ENCODE data around the gene C1orf159.

Gene C1orf159

GRCh38 chr1:1041873-1042272 lies 74.0 kb downstream of the C1orf159 start:
- TF ChIP-seq, protein P1, sequence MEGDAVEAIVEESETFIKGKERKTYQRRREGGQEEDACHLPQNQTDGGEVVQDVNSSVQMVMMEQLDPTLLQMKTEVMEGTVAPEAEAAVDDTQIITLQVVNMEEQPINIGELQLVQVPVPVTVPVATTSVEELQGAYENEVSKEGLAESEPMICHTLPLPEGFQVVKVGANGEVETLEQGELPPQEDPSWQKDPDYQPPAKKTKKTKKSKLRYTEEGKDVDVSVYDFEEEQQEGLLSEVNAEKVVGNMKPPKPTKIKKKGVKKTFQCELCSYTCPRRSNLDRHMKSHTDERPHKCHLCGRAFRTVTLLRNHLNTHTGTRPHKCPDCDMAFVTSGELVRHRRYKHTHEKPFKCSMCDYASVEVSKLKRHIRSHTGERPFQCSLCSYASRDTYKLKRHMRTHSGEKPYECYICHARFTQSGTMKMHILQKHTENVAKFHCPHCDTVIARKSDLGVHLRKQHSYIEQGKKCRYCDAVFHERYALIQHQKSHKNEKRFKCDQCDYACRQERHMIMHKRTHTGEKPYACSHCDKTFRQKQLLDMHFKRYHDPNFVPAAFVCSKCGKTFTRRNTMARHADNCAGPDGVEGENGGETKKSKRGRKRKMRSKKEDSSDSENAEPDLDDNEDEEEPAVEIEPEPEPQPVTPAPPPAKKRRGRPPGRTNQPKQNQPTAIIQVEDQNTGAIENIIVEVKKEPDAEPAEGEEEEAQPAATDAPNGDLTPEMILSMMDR (IDR thresholded peaks at IDR 0.05; ENCODE audit: control insufficient read depth, insufficient read depth, low read depth, low read length, missing control alignments) = no peak
- no peak for DNase-seq (ENCODE audit: low read depth)
- no peak overlapping the region for H3K4me3 ChIP-seq (ENCODE audit: control insufficient read depth, low read depth, low read length)

DNA sequence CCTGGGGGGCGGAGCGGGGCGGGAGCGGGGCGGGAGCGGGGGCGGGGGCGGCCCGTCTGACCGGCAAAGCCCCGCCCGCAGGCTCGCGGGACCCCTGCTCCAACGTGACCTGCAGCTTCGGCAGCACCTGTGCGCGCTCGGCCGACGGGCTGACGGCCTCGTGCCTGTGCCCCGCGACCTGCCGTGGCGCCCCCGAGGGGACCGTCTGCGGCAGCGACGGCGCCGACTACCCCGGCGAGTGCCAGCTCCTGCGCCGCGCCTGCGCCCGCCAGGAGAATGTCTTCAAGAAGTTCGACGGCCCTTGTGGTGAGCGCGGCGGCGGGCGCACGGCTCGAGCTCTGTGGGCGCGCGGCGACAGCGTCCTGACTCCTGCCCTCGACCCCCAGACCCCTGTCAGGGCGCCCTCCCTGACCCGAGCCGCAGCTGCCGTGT lies 74.8 kb downstream of the C1orf159 start:
- no peak for DNase-seq (ENCODE audit: low read depth)
- no peak overlapping the region for H3K4me3 ChIP-seq (ENCODE audit: control insufficient read depth, low read depth, low read length)
- TF ChIP-seq, protein P1 (IDR thresholded peaks at IDR 0.05; ENCODE audit: control insufficient read depth, insufficient read depth, low read depth, low read length, missing control alignments) = no peak

- DNase-seq (ENCODE audit: low read depth) = peak; percentile 28
- TF ChIP-seq, protein P1 (IDR thresholded peaks at IDR 0.05; ENCODE audit: control insufficient read depth, insufficient read depth, low read depth, low read length, missing control alignments) = no peak
- H3K4me3 ChIP-seq (ENCODE audit: control insufficient read depth, low read depth, low read length) = peak overlapping the region; percentile 40
Observed at GRCh38 chr1:1040004-1040991, 75.6 kb downstream of the C1orf159 start.

GRCh38 chr1:1039145-1039910 lies 76.6 kb downstream of the C1orf159 start:
- TF ChIP-seq, protein P1 (IDR thresholded peaks at IDR 0.05; ENCODE audit: control insufficient read depth, insufficient read depth, low read depth, low read length, missing control alignments) = no peak
- H3K4me3 ChIP-seq (ENCODE audit: control insufficient read depth, low read depth, low read length) = no peak overlapping the region
- no peak for DNase-seq (ENCODE audit: low read depth)

GRCh38 chr1:1038694-1039093 lies 77.2 kb downstream of the C1orf159 start:
- no peak overlapping the region for H3K4me3 ChIP-seq (ENCODE audit: control insufficient read depth, low read depth, low read length)
- DNase-seq (ENCODE audit: low read depth) = no peak
- TF ChIP-seq, protein P1 (IDR thresholded peaks at IDR 0.05; ENCODE audit: control insufficient read depth, insufficient read depth, low read depth, low read length, missing control alignments) = no peak

All from AG09309 (cell line).